ENCODE measurements around the gene ZBTB22. TPM values are rescaled to one million over a fixed set of nuclear protein-coding genes. Genes with fewer than 3 reads are reported as not detected.
A peak's percentile ranks its signal among the peaks of the same experiment; 100 is the strongest.

ZBTB22 gene
- total and polyA plus RNA-seq, 4 donors = 1.6 to 7.8 (median 4.7) TPM

DNA sequence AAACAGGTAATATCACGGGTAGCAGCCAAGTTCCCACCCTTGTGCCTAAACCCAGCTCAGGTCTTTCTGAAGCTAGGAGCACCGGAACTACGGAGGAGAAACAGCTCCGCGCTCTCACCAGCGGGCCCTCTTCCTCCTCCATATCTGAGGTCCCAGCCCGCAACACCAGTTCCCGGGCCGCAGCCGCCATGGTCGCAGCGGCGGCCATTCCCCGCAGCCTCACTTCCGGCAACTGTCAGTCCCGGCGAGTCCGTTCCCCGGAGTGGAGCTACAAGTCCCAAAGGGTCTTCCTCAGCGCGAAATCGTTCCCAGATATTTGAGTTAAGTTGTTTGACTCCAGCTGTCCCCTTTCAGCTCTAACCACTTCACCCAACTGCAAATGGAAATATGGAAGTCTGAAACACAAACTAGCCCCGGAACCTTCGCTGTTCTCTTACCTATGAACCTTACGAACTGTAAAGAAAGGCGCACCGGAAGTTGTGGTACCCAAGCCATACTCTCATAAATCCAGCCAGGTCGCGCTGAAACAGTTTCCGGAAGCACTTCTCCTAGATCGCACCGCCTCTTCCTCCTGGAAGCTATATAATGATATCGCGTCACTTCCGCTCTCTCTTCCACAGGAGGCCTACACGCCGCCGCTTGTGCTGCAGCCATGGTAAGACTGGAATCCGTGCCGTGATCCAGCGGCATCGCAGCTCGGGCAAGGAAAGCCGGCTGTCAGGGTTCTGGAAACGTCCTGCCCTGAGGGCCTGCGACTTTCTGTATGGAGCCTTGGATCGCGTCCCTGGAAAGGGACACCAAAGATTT is 45.9 kb downstream of the ZBTB22 start, which contains the start of the genes RPS18 and VPS52 (continued):
- peak; percentile 99 to 100 for TF ChIP-seq GABPA (IDR thresholded peaks at IDR 0.05 in 1 of 2, conservative IDR thresholded peaks at IDR 0.05 in 1 of 2)
- TF ChIP-seq REST (IDR thresholded peaks at IDR 0.05) = peak; percentile 92

GRCh38 chr6:33271117-33271467 is 46.5 kb downstream of the ZBTB22 start:
- no peak for TF ChIP-seq RXRA (IDR thresholded peaks at IDR 0.05)
- TF ChIP-seq YY1 (IDR thresholded peaks at IDR 0.05) = no peak
- TF ChIP-seq HNF4G (IDR thresholded peaks at IDR 0.05) = no peak
- no peak for TF ChIP-seq ZBTB33 (IDR thresholded peaks at IDR 0.05)
- TF ChIP-seq, protein P1, sequence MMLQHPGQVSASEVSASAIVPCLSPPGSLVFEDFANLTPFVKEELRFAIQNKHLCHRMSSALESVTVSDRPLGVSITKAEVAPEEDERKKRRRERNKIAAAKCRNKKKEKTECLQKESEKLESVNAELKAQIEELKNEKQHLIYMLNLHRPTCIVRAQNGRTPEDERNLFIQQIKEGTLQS (IDR thresholded peaks at IDR 0.05) = no peak
- TF ChIP-seq, protein P2, sequence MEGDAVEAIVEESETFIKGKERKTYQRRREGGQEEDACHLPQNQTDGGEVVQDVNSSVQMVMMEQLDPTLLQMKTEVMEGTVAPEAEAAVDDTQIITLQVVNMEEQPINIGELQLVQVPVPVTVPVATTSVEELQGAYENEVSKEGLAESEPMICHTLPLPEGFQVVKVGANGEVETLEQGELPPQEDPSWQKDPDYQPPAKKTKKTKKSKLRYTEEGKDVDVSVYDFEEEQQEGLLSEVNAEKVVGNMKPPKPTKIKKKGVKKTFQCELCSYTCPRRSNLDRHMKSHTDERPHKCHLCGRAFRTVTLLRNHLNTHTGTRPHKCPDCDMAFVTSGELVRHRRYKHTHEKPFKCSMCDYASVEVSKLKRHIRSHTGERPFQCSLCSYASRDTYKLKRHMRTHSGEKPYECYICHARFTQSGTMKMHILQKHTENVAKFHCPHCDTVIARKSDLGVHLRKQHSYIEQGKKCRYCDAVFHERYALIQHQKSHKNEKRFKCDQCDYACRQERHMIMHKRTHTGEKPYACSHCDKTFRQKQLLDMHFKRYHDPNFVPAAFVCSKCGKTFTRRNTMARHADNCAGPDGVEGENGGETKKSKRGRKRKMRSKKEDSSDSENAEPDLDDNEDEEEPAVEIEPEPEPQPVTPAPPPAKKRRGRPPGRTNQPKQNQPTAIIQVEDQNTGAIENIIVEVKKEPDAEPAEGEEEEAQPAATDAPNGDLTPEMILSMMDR (IDR thresholded peaks at IDR 0.05; ENCODE audit: low read depth, low read length, missing input control) = no peak
- no peak for TF ChIP-seq JUND (IDR thresholded peaks at IDR 0.05)
- no peak for TF ChIP-seq GABPA (IDR thresholded peaks at IDR 0.05 in 1 of 2, conservative IDR thresholded peaks at IDR 0.05 in 1 of 2)
- no peak for TF ChIP-seq REST (IDR thresholded peaks at IDR 0.05)
- TF ChIP-seq FOXA2 (IDR thresholded peaks at IDR 0.05) = no peak
- no peak for TF ChIP-seq HNF4A (conservative IDR thresholded peaks at IDR 0.05)
- TF ChIP-seq EGR1 (IDR thresholded peaks at IDR 0.05; ENCODE audit: low read depth in 2 of 2) = no peak
- TF ChIP-seq RAD21 (IDR thresholded peaks at IDR 0.05) = no peak
- TF ChIP-seq SP1 (IDR thresholded peaks at IDR 0.05) = no peak
- TF ChIP-seq FOXA1 (IDR thresholded peaks at IDR 0.05) = no peak
- no peak for TF ChIP-seq TAF1 (conservative IDR thresholded peaks at IDR 0.05)
- TF ChIP-seq, protein P3, sequence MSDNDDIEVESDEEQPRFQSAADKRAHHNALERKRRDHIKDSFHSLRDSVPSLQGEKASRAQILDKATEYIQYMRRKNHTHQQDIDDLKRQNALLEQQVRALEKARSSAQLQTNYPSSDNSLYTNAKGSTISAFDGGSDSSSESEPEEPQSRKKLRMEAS (IDR thresholded peaks at IDR 0.05) = no peak
- TF ChIP-seq NR2F2 (IDR thresholded peaks at IDR 0.05) = no peak
- no peaks in the 10 kb centered on the region for H3K9me3 ChIP-seq (ENCODE audit: control insufficient read depth in 4 of 4, low read length in 3 of 4)
- 4% methylated on average over 7 of the region's 7 CpGs for WGBS
- peaks cover 3 to 53% (median 36%) of the 10 kb centered on the region in 4 donors for H3K36me3 ChIP-seq (ENCODE audit: control insufficient read depth in 4 of 4, insufficient read depth in 3 of 4, low read depth in 1 of 4, low read length in 3 of 4)
- peaks cover 9 to 42% (median 34%) of the 10 kb centered on the region in 4 donors for H3K4me1 ChIP-seq (ENCODE audit: control insufficient read depth in 4 of 4, insufficient read depth in 4 of 4, low read length in 3 of 4)
- no peaks in the 10 kb centered on the region for H3K27me3 ChIP-seq (ENCODE audit: control insufficient read depth in 4 of 4, insufficient read depth in 4 of 4, low read length in 3 of 4)
- H3K9ac ChIP-seq (ENCODE audit: low read depth in 1 of 2, low read length in 2 of 2) = peak overlapping the region; percentile 97 to 98
- no peak for DNase-seq (ENCODE audit: low spot score)
- H3K4me3 ChIP-seq (ENCODE audit: low read depth in 1 of 3, low read length in 3 of 3) = peak overlapping the region; percentile 64 to 97 (median 96)
- H3K27ac ChIP-seq (ENCODE audit: low read depth in 1 of 2, low read length in 2 of 2) = peak overlapping the region; percentile 83 to 87

Measured in liver (tissue), 9 donors.